Activated CD8-positive, alpha-beta memory T cell treated with anti-CD3 and anti-CD28 coated beads, Interleukin-2, amount 10 ng/mL, durations not matched to agents 7 days and 5 days (primary cell): Measurements from ENCODE around the gene ABLIM2. TPM values are rescaled to one million over a fixed set of nuclear protein-coding genes. Genes with fewer than 3 reads are reported as not detected.

Experiments
- ATAC-seq: fragments of 150-1000 bp; cut with Tn5 transposase; one replicate; pipeline ENCODE4 v1.10.0; 2021; ENCODE audit warnings: moderate library complexity
- CTCF ChIA-PET: fragments of 350-600 bp; sonication (Branson Sonifier 250); formaldehyde crosslinking; loops from one replicate; lab custom pipeline; 2021; ENCODE audit warnings: antibody characterized with exemption; lab: Charles Lee
- DNase-seq: peaks from one replicate; pipeline ENCODE4 v3.0.0-alpha.2; 2020
- H3K27ac Mint-ChIP-seq: one replicate; pipeline ENCODE4 v1.8.0; 2021; ENCODE audit warnings: mild to moderate bottlenecking, mixed read lengths
- H3K27me3 Mint-ChIP-seq: one replicate; pipeline ENCODE4 v1.8.0; 2021; ENCODE audit warnings: mixed read lengths
- H3K36me3 Mint-ChIP-seq: one replicate; pipeline ENCODE4 v1.8.0; 2021; ENCODE audit warnings: mild to moderate bottlenecking, mixed read lengths
- H3K4me1 Mint-ChIP-seq: one replicate; pipeline ENCODE4 v1.8.0; 2021; ENCODE audit warnings: mixed read lengths
- H3K4me3 Mint-ChIP-seq: one replicate; pipeline ENCODE4 v1.8.0; 2021; ENCODE audit warnings: mild to moderate bottlenecking, moderate library complexity, mixed read lengths
- H3K9me3 Mint-ChIP-seq: one replicate; pipeline ENCODE4 v1.8.0; 2022; ENCODE audit warnings: low read depth, mixed read lengths
- total RNA-seq, 2 experiments: library from RNA; stranded (reverse); gene quantifications; one replicate each; pipeline ENCODE4 v1.2.3, GENCODE V29; 2021

ABLIM2 gene
- total RNA-seq, 2 experiments from 2014 or later, result 0.19 TPM; not detected in 1

DNA sequence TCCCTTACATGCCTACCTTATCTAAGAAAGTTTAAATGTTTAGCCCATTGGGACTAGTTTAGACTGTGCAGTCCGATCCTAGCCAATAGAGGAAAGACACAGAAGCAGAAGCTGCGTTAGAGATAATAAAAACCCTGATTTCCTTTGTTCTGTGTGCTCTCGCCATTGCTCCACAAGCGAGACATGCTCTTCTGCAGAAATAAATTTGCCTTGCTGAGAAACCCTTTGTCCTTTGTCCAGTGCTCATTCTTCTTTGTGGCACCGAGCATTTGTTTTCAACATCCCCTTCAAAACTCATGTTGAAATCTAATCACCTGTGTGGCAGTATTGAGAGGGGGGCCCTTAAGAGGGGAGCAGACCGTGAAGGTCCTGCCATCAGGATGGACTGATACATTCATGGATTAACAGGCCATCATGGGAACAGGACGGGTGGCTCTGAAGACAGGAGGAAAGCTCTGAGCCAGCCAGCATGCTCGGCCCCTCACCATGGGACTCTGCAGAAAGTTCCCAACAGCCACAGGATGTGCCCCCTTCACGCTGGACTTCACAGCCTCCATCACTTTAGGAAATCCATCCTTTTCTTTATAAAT, 94.5 kb downstream of the ABLIM2 start:
- no peak for ATAC-seq
- Mint-ChIP-seq H3K4me1 (no peaks in the 10 kb centered on the region), H3K4me3 (no peak overlapping the region), H3K27me3 (no peaks in the 10 kb centered on the region), H3K27ac (no peak overlapping the region), H3K9me3 (peaks cover 14% of the 10 kb centered on the region), H3K36me3 (peaks cover 3% of the 10 kb centered on the region)
- CTCF ChIA-PET, result no interaction called here
- DNase-seq, result no peak

DNA sequence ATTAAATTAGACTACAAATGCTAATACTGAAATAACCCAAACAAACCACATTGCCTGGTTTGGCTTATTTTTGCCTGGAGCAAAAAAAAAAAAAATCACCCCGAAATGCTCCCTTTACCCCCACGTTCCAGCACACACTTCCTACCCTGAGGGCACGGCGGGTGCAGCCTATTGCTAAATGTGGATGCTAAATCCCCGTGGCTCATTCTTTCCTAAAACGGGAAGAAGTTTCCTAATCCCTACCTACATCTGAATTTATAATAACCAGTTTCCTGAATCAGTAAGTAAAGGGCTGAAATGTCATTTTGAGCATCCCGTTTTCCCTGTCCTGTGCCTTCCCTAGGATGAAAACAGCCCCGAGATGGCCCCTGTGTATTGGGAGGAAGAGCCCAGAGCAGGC, 97.0 kb downstream of the ABLIM2 start:
- Mint-ChIP-seq H3K4me1 (no peaks in the 10 kb centered on the region), H3K4me3 (no peak overlapping the region), H3K27ac (no peak overlapping the region), H3K27me3 (no peaks in the 10 kb centered on the region), H3K36me3 (peaks cover 3% of the 10 kb centered on the region), H3K9me3 (peaks cover 14% of the 10 kb centered on the region)
- ATAC-seq, result no peak
- DNase-seq, result no peak
- CTCF ChIA-PET, result no interaction called here

DNA sequence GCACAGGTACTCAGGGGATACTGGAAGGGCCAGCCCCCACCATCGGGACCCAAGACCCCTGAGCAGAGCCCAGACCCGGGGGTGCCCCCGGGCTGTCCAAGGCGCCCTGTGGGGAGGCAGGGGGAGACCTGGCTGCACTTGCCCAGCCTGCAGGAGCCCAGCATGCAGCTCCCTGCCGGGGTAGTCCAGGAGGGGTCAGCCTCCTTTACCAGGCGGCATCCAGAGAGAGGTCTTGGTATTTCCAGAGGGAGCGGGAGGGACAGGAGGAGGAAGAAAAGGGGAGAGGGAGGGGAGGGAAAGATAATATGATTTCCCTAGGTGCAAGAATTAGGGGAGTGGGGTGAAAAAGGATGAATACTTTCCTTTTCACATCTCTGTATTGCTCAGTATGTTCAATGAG, 97.5 kb downstream of the ABLIM2 start:
- H3K4me3 Mint-ChIP-seq, result no peak overlapping the region
- no peak for ATAC-seq
- CTCF ChIA-PET, result no interaction called here

DNA sequence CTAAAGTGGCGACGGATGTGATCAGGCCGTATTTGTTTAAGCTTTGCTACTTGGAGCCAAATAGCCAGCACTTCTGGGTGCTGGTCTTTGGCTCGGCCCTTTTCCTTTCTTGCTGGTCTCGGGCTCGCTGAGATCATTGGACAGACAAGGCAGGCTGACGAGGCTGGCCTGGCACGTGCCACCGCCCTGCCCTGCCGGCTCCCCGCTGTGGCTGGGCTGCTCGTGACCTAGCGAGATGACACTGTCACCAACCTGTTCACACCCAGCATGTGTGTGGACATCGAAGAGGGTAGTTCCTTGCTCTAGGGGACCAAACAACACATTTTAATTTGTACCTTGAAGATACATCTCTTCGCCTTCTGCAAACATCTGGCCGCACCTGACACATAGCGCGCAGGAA, 98.0 kb downstream of the ABLIM2 start:
- CTCF ChIA-PET, result no interaction called here
- no peaks in the 10 kb centered on the region for H3K4me1 Mint-ChIP-seq
- H3K27ac Mint-ChIP-seq, result no peak overlapping the region
- ATAC-seq (no peak), DNase-seq (no peak)
- H3K27me3 Mint-ChIP-seq, result no peaks in the 10 kb centered on the region
- peaks cover 3% of the 10 kb centered on the region for H3K36me3 Mint-ChIP-seq
- H3K4me3 Mint-ChIP-seq, result no peak overlapping the region
- H3K9me3 Mint-ChIP-seq, result peaks cover 14% of the 10 kb centered on the region

More for the DNA sequence above, 97.5 kb downstream of the ABLIM2 start:
- Mint-ChIP-seq H3K9me3 (peaks cover 14% of the 10 kb centered on the region), H3K36me3 (peaks cover 3% of the 10 kb centered on the region), H3K27me3 (no peaks in the 10 kb centered on the region), H3K4me1 (no peaks in the 10 kb centered on the region), H3K27ac (no peak overlapping the region)
- DNase-seq, result no peak

DNA sequence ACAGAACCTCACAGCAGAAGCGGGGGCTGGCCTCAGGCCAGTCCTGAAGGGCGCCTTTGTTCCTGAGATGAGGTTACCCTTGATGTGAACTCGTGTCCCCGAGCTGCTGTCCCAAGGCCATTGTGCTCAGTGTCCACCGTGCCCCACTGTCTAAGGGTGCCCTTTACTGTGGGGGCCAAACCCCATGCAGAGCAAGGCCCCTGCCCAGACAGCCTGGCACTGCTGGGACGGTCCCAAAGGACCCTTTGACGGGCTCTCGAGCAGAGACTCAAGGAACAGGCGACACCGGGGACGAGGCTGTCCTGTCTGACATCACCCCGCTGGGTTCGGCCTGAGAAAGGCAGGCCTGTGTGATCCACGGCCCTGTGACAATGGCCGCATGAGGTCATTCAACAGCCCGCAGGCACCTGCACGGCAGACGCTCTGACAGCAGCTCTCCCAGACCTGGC, 100.6 kb downstream of the ABLIM2 start:
- H3K36me3 Mint-ChIP-seq, result peaks cover 2% of the 10 kb centered on the region
- no peak overlapping the region for H3K4me3 Mint-ChIP-seq
- CTCF ChIA-PET, result no interaction called here
- H3K9me3 Mint-ChIP-seq, result peaks cover 4% of the 10 kb centered on the region
- DNase-seq (no peak), ATAC-seq (no peak)
- no peak overlapping the region for H3K27ac Mint-ChIP-seq
- H3K4me1 Mint-ChIP-seq, result no peaks in the 10 kb centered on the region
- H3K27me3 Mint-ChIP-seq, result no peaks in the 10 kb centered on the region

DNA sequence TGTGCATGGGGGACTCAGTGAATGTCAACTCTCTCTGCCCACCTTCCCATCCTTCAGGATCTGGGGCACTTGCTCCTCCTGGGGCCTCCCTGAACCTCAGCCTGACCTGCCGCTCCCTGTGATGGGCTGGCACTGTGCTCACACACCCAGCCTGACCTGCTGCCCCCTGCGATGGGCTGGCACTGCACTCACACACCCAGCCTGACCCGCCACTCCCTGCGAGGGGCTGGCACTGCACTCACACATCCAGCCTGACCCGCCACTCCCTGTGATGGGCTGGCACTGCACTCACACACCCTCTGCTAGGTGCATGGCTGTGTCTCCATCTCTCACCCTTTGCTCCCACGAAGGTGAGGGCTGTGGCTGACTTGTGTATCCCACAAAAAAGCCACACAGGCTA, 103.4 kb downstream of the ABLIM2 start:
- CTCF ChIA-PET, result no interaction called here
- DNase-seq, result no peak
- ATAC-seq, result no peak
- Mint-ChIP-seq H3K27me3 (peaks cover 3% of the 10 kb centered on the region), H3K36me3 (peaks cover 2% of the 10 kb centered on the region), H3K9me3 (peaks cover 4% of the 10 kb centered on the region), H3K27ac (no peak overlapping the region), H3K4me3 (no peak overlapping the region), H3K4me1 (no peaks in the 10 kb centered on the region)

DNA sequence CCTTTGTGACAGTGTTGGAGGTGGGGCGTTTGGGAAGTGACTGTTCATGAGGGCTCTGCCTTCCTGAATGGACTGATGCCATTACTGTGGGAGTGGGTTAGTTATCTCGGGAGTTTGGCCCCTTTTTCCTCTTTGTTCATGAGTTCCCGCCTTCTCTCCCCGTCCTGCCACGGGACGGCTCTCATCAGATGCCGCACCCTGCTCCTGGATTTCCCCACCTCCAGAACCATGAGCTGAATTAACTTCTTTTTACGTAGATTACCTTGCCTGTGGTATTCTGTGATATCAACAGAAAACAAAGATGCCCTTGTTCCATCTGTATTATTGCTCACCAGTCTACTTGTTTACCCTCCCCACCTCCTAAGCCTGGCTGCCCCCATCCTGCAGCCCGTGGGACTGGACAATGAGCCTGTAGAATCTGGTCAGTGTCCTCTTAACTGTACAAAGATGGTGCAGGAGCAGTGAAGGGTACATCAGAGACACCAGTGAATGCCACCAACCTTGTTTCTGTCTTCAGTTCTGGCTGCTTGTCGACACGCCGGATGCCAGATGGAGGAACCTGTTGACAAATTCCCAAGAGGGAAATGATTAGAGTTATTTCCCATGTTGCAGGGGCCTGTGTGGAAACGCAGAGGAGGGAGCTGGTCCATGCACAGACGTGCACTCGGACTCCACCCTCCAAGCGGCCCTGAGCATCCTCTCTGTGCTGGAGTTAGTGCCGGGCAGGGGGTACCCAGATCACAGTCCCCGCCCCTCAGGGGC, 104.7 kb downstream of the ABLIM2 start:
- Mint-ChIP-seq H3K36me3 (peaks cover 2% of the 10 kb centered on the region), H3K27me3 (peaks cover 9% of the 10 kb centered on the region), H3K27ac (no peak overlapping the region), H3K4me3 (no peak overlapping the region), H3K4me1 (no peaks in the 10 kb centered on the region), H3K9me3 (peaks cover 4% of the 10 kb centered on the region)
- DNase-seq (no peak), ATAC-seq (no peak)
- CTCF ChIA-PET, result no interaction called here

DNA sequence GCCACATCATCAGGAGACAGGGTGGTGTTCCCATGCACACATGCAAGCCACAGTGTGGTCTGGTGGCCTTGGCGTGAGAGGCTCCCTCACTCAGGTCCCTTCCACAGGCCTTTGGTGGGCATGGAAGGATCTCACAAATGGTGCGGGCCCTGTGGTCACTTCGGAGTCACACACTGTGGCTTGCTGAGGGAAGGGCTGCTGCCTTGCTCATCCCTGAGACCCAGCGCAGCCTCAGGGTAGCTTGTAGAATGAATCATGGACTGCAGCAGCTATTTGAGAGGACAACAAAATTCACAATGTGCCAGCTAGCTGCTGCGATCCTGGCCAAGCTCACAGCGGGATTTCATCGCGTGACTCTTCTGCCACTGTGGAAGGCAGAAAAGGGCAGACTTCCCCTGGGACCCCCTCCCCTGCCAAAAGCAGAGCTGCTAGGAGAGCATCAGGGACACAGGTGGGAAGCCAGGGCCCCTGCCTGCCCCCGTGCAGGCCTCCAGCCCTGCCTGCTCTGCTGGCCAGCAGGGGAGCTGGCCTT, 106.4 kb downstream of the ABLIM2 start:
- DNase-seq, result no peak
- no peak overlapping the region for H3K4me3 Mint-ChIP-seq
- CTCF ChIA-PET, result no interaction called here
- H3K9me3 Mint-ChIP-seq, result peaks cover 4% of the 10 kb centered on the region
- H3K27ac Mint-ChIP-seq, result no peak overlapping the region
- H3K27me3 Mint-ChIP-seq, result peaks cover 9% of the 10 kb centered on the region
- no peak for ATAC-seq
- H3K36me3 Mint-ChIP-seq, result peaks cover 2% of the 10 kb centered on the region
- no peaks in the 10 kb centered on the region for H3K4me1 Mint-ChIP-seq

DNA sequence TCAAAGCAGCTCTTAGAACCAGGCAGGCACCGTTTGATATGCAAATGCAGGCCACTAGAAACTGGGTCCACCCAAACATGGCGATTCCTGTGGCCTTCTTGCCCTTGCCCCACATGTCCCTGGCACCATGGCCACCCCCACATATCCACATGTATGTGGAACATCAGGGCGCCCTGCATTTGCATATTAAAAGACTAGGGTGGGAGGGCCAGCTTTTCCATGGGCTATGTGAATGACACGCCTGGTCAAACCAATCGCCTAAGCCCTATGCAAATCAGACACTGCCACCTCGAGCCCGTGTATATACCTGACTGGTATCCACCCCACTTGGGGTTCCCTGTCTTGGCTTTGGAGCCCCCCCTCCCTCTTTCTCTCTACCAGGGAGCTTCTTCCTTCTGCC, 107.0 kb downstream of the ABLIM2 start:
- H3K4me3 Mint-ChIP-seq, result no peak overlapping the region
- no peaks in the 10 kb centered on the region for H3K4me1 Mint-ChIP-seq
- ATAC-seq (no peak), DNase-seq (no peak)
- peaks cover 9% of the 10 kb centered on the region for H3K27me3 Mint-ChIP-seq
- CTCF ChIA-PET, result no interaction called here
- H3K27ac Mint-ChIP-seq, result no peak overlapping the region
- H3K36me3 Mint-ChIP-seq, result peaks cover 2% of the 10 kb centered on the region
- peaks cover 4% of the 10 kb centered on the region for H3K9me3 Mint-ChIP-seq

DNA sequence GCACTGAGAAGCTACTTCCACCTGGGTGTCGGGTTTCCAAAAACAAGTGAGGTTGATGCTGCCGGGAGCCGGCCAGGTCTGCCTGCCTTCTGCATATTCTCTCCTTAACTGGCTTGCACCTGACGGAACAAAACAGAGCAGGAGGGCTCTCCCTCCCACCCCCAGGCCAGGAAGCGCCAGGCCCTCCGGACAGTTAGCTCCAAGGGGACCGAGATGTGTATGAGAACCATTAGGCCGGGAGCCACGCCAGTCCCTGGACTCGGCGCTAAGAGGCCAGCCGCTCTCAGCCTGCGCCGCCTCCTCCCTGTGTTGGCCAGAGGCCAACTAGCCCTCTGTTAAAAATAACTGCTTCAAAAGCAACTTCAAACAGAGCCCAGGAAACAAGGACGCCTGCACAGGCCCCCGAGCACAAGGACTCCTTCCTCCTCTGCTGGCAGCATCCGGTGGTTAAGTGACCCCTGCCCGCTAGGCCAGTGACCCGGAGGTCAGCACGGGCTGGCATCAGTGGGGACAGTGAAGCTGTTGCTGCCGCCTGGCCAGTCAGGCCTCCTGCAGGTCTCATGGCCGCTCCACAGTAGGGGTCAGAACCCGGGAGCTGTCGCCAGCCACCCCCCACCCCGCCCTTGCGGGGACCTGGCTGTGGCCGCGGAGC, 107.9 kb downstream of the ABLIM2 start:
- DNase-seq (no peak), ATAC-seq (no peak)
- Mint-ChIP-seq H3K27me3 (peaks cover 9% of the 10 kb centered on the region), H3K9me3 (peaks cover 4% of the 10 kb centered on the region), H3K4me3 (no peak overlapping the region), H3K4me1 (no peaks in the 10 kb centered on the region), H3K27ac (no peak overlapping the region), H3K36me3 (peaks cover 2% of the 10 kb centered on the region)
- CTCF ChIA-PET, result no interaction called here

DNA sequence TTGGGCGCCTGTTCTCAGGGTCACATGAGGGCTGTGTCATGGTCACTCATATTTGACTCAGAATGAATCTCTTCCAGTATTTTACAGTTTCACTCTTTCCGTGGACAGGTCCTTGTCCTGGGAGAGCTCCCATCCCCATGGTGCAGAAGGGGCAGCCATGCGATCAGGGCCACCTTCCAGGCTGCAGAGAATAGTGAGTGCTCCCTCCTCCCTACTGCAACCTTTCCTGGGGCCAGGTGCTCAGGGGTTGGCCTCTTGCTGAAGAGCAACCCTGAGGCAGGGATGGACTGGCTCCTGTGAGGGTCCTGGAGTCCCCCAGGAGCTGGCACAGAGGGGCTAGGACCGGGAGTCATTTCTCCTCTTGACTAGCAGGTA, 108.4 kb downstream of the ABLIM2 start:
- no peak for ATAC-seq
- CTCF ChIA-PET, result no interaction called here
- Mint-ChIP-seq H3K4me1 (no peaks in the 10 kb centered on the region), H3K36me3 (peaks cover under 1% of the 10 kb centered on the region), H3K9me3 (peaks cover under 1% of the 10 kb centered on the region), H3K27me3 (peaks cover 9% of the 10 kb centered on the region), H3K4me3 (no peak overlapping the region), H3K27ac (no peak overlapping the region)
- no peak for DNase-seq

DNA sequence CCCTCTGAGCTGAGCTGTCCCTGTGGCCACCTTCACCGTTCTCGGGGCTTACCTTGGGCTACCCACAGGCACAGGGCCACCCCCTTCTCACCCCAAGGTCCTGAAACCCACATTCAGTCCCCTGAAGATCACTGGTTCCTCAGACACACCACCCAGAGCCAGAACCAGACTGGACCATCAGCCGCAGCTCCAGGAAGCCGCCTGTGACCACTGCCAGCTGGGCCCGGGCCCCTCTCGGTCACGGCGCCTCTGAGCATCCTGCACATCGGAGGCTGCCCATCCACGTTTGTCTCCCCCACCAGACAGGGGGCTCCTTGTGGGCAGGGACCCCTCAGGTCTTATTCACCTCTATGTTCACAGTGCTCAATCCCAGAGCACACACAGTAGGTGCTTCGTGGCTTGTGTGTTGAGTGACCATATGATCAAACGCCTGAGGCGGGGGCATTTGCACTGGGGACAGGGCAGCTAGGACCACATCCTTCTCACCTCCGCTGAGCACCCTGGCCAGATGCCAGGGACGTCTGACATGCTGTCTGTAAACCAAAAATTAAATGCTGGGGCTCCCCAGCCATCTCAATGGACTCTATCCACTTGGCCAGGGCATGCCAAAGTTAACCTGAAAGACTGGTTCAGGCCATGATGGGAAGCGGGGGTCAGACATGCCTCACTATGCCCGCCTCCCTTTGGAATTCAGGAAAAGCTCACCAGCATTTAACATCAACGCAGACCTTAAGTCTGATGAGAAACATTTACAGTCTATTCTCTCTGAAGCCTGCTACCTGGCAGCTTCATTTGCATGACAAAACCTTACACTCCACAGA, 109.5 kb downstream of the ABLIM2 start:
- Mint-ChIP-seq H3K9me3 (no peaks in the 10 kb centered on the region), H3K27me3 (peaks cover 14% of the 10 kb centered on the region), H3K4me1 (no peaks in the 10 kb centered on the region), H3K27ac (no peak overlapping the region), H3K36me3 (no peaks in the 10 kb centered on the region), H3K4me3 (no peak overlapping the region)
- ATAC-seq (no peak), DNase-seq (no peak)
- CTCF ChIA-PET, result interaction anchor here (0.8 kb wide), 1 partner anchor 555 kb away, joined by 3 read pairs; no protein-coding TSS in a partner anchor
